Thoracic aorta (tissue), 2 donors: ENCODE results near the gene NCF4. TPM values are rescaled to one million over a fixed set of nuclear protein-coding genes. Genes with fewer than 3 reads are reported as not detected.

Experiments used
- ATAC-seq: fragments of 150-250 bp; one replicate; pipeline ENCODE4 v1.8.0; 2017; ENCODE audit warnings: low read depth; ENCODE audit not compliant: insufficient number of reproducible peaks, low FRiP score
- DNase-seq: peaks from one replicate; pipeline ENCODE4 v3.0.0-alpha.2; 2020; ENCODE audit warnings: low spot score
- H3K27ac ChIP-seq, 2 donors: fragments of 200-600 bp; sonication (generic); 1 replicate in 1 of 2; 2 replicates in 1 of 2; pipeline ENCODE4 v1.5.1; 2016; ENCODE audit warnings: mild to moderate bottlenecking in 2 of 2, moderate library complexity in 2 of 2
- H3K27me3 ChIP-seq: fragments of 200-600 bp; sonication (generic); replicated peaks from 2 replicates; pipeline ENCODE4 v1.6.0; 2016; ENCODE audit warnings: mild to moderate bottlenecking; ENCODE audit not compliant: insufficient read depth
- H3K36me3 ChIP-seq: fragments of 200-600 bp; sonication (generic); one replicate; pipeline ENCODE4 v1.5.1; 2016
- H3K4me1 ChIP-seq, 2 donors: fragments of 200-600 bp; sonication (generic); 1 replicate in 1 of 2; 2 replicates in 1 of 2; pipeline versions ENCODE4 v1.5.1 to v1.6.0; 2016; ENCODE audit warnings: low read depth in 2 of 2, mild to moderate bottlenecking in 1 of 2; ENCODE audit not compliant: control insufficient read depth in 1 of 2
- H3K4me3 ChIP-seq: fragments of 200-600 bp; sonication (generic); 2 replicates; pipeline ENCODE4 v1.5.1; 2016; ENCODE audit warnings: mild to moderate bottlenecking
- H3K9me3 ChIP-seq: fragments of 200-600 bp; sonication (generic); 2 replicates; pipeline ENCODE4 v1.5.1; 2016
- CTCF ChIP-seq: fragments of 200-600 bp; sonication (generic); IDR thresholded peaks from one replicate; pipeline ENCODE4 v1.5.1; 2019; ENCODE audit warnings: antibody characterized with exemption
- total RNA-seq, 2 donors: library from RNA; depleted of rRNA; stranded (reverse); fragments of >200 nt; gene quantifications; one replicate each; pipeline versions ENCODE4 v1.1.0 to v1.2.3, GENCODE V29; 2016

The NCF4 gene
- total RNA-seq: 10 to 100 TPM; 38.1 to 68.8 TPM

GRCh38 chr22:36860821-36861659 lies at the start of gene NCF4:
TSS of gene NCF4 (plus strand) at chr22:36861006. CDS start at chr22:36861172, 166 bp downstream.
- Histone ChIP-seq H3K36me3 (no peaks in the 10 kb centered on the region), H3K27ac (peak within 1 kb of the TSS in 1 of 2 donors; percentile 48), H3K4me3 (peak within 1 kb of the TSS; percentile 30), H3K4me1 (peaks cover 0 to 2% of the 10 kb centered on the region in 2 donors), H3K27me3 (no peaks in the 10 kb centered on the region), H3K9me3 (no peaks in the 10 kb centered on the region)
- no peak for TF ChIP-seq CTCF
- no peak for ATAC-seq
- peak; percentile 19 for DNase-seq

DNA sequence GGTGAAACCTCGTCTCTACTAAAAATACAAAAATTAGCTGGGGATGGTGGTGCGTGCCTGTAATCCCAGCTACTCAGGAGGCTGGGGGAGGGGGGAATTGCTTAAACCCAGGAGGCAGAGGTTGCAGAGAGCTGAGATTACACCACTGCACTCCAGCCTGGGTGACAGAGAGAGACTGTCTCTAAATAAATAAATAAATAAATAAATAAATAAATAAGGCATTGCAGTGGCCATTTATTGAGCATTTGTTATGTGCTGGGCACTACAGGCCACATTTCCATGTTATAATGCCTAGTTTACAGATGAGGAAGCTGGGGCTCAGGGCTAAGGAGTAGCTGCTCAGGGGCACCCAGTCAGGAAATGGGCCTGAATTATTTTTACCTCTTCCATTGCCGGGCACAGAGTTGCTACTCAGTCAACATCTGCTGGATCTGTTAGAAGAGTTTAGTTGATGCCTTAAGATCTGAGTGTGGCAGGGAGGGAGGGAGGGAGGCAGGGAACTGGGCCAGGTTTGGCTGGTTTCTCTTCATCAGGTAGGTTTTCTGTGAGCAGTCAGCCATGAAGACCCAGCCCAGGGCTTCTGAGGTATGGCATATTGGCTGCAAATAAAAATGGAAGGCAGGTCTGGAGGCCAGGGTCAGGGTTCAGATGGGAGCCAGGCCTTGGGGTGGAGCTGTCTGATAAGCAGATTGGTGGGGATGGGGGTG lies 49.6 kb upstream of the NCF4 start:
- TF ChIP-seq CTCF: no peak
- H3K4me1 ChIP-seq: peaks cover 0 to 2% of the 10 kb centered on the region in 2 donors
- DNase-seq (no peak), ATAC-seq (no peak)
- H3K9me3 ChIP-seq: no peaks in the 10 kb centered on the region
- H3K27me3 ChIP-seq: no peaks in the 10 kb centered on the region
- H3K4me3 ChIP-seq: no peak overlapping the region
- no peaks in the 10 kb centered on the region for H3K36me3 ChIP-seq
- no peak overlapping the region for H3K27ac ChIP-seq

GRCh38 chr22:36814801-36815200 lies 46.0 kb upstream of the NCF4 start:
- ATAC-seq: no peak

DNA sequence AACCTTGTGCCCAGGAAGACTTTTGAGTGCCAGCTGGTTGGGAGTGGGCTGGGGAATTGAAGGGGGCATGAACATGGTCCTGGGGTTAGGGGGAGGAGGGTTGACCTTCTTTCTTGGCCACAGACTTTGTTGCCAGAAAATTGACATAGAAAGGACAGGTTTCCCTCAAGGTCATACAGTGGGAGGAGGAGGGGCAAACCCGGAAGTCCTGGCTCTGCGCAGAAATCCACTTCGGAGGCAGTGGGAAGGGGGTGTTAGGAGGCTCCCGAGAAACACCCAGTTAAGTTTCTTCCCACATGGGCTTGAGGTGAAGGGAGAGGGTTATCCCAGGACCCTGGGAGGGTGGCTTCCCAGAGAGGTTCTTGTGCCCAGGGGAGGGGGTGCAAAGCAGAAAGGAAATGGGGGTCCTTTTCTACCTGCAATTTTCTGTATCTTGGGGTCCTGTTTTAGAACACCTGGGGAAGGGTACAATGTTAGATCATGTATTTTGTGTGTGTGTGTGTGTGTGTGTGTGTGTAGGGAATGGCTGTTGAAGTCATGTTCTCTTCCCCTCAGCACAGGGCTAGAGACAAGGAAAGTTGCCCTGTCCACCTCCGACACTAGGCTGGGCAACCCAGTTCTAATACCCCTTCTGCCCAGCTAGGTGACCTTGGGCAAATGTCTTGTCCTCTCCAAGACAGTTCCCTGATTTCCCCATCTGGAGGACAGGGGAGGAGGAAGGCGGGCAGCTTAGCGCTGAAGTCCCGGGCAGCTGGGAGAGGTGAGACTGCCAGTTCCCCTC lies 45.1 kb upstream of the NCF4 start:
- Histone ChIP-seq H3K36me3 (no peaks in the 10 kb centered on the region), H3K9me3 (no peaks in the 10 kb centered on the region), H3K4me1 (peaks cover 3 to 14% of the 10 kb centered on the region in 2 donors), H3K4me3 (no peak overlapping the region), H3K27me3 (no peaks in the 10 kb centered on the region), H3K27ac (no peak overlapping the region)
- no peak for ATAC-seq
- TF ChIP-seq CTCF: no peak
- DNase-seq: no peak

More at GRCh38 chr22:36814801-36815200, 46.0 kb upstream of the NCF4 start:
- Histone ChIP-seq H3K4me3 (no peak overlapping the region), H3K4me1 (peaks cover 3 to 14% of the 10 kb centered on the region in 2 donors), H3K9me3 (no peaks in the 10 kb centered on the region), H3K27ac (no peak overlapping the region), H3K36me3 (no peaks in the 10 kb centered on the region), H3K27me3 (no peaks in the 10 kb centered on the region)
- no peak for TF ChIP-seq CTCF
- DNase-seq: no peak

DNA sequence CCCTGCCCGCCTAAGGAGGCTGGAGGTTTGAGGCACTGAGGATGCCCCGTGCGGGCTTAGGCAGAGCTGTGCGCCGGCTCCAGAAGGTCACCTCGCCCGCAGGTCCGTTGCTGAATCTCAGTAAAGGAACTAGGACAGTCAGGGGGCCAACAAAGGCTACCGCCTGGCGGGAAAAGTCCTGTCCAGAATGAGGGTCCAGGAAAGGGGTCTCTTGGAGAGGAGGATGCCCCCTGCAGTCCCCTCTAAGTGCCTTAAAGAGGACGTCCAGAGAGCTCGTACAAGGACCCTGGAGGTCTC lies 44.5 kb upstream of the NCF4 start:
- TF ChIP-seq CTCF: no peak
- H3K27me3 ChIP-seq: no peaks in the 10 kb centered on the region
- ATAC-seq: no peak

More for the DNA sequence above, 44.5 kb upstream of the NCF4 start:
- Histone ChIP-seq H3K27ac (no peak overlapping the region), H3K4me3 (peak overlapping the region; percentile 59), H3K36me3 (no peaks in the 10 kb centered on the region), H3K4me1 (peaks cover 3 to 14% of the 10 kb centered on the region in 2 donors), H3K9me3 (no peaks in the 10 kb centered on the region)
- no peak for DNase-seq
